ENCODE measurements around the gene MAP3K5. TPM values are rescaled to one million over a fixed set of nuclear protein-coding genes. Genes with fewer than 3 reads are reported as not detected.

The MAP3K5 gene
- total RNA-seq, 1 donor from 2014 or later, result 0.09 TPM

GRCh38 chr6:136798044-136798443 is 5.8 kb upstream of the MAP3K5 start:
- peaks cover 4% of the 10 kb centered on the region for H3K4me1 Mint-ChIP-seq
- no peaks in the 10 kb centered on the region for H3K36me3 Mint-ChIP-seq (ENCODE audit: low read depth)
- peaks cover 45% of the 10 kb centered on the region for H3K27me3 Mint-ChIP-seq (ENCODE audit: low read depth)
- DNase-seq (ENCODE audit: low read depth, low spot score), result no peak
- no peak overlapping the region for H3K4me3 Mint-ChIP-seq
- no peak overlapping the region for H3K27ac Mint-ChIP-seq (ENCODE audit: unreplicated experiment)
- TF ChIP-seq CTCF (conservative IDR thresholded peaks at IDR 0.05), result no peak
- peaks cover 12% of the 10 kb centered on the region for H3K9me3 Mint-ChIP-seq

- DNase-seq (ENCODE audit: low read depth, low spot score), result no peak
- peaks cover 60% of the 10 kb centered on the region for H3K27me3 Mint-ChIP-seq (ENCODE audit: low read depth)
- peaks cover 12% of the 10 kb centered on the region for H3K9me3 Mint-ChIP-seq
Measured at GRCh38 chr6:136795996-136796395, 3.7 kb upstream of the MAP3K5 start.

GRCh38 chr6:136795386-136795785 is 3.1 kb upstream of the MAP3K5 start:
- H3K27me3 Mint-ChIP-seq (ENCODE audit: low read depth), result peaks cover 66% of the 10 kb centered on the region
- no peak overlapping the region for H3K27ac Mint-ChIP-seq (ENCODE audit: unreplicated experiment)
- H3K4me3 Mint-ChIP-seq, result no peak overlapping the region
- no peak for TF ChIP-seq CTCF (conservative IDR thresholded peaks at IDR 0.05)
- DNase-seq (ENCODE audit: low read depth, low spot score), result no peak
- H3K9me3 Mint-ChIP-seq, result peaks cover 12% of the 10 kb centered on the region
- H3K36me3 Mint-ChIP-seq (ENCODE audit: low read depth), result no peaks in the 10 kb centered on the region
- peaks cover 11% of the 10 kb centered on the region for H3K4me1 Mint-ChIP-seq

More at GRCh38 chr6:136795996-136796395, 3.7 kb upstream of the MAP3K5 start:
- peaks cover 11% of the 10 kb centered on the region for H3K4me1 Mint-ChIP-seq
- no peak for TF ChIP-seq CTCF (conservative IDR thresholded peaks at IDR 0.05)
- H3K36me3 Mint-ChIP-seq (ENCODE audit: low read depth), result no peaks in the 10 kb centered on the region
- no peak overlapping the region for H3K27ac Mint-ChIP-seq (ENCODE audit: unreplicated experiment)
- no peak overlapping the region for H3K4me3 Mint-ChIP-seq

- no peak overlapping the region for H3K27ac Mint-ChIP-seq (ENCODE audit: unreplicated experiment)
- no peaks in the 10 kb centered on the region for H3K36me3 Mint-ChIP-seq (ENCODE audit: low read depth)
- H3K4me3 Mint-ChIP-seq, result peak overlapping the region; percentile 91
- peaks cover 81% of the 10 kb centered on the region for H3K27me3 Mint-ChIP-seq (ENCODE audit: low read depth)
- H3K9me3 Mint-ChIP-seq, result peaks cover 11% of the 10 kb centered on the region
- peaks cover 11% of the 10 kb centered on the region for H3K4me1 Mint-ChIP-seq
- no peak for TF ChIP-seq CTCF (conservative IDR thresholded peaks at IDR 0.05)
- DNase-seq (ENCODE audit: low read depth, low spot score), result no peak
Measured at GRCh38 chr6:136793363-136793762, 1.1 kb upstream of the MAP3K5 start.

- TF ChIP-seq CTCF (conservative IDR thresholded peaks at IDR 0.05), result no peak
- H3K36me3 Mint-ChIP-seq (ENCODE audit: low read depth), result no peaks in the 10 kb centered on the region
- H3K4me3 Mint-ChIP-seq, result no peak overlapping the region
- DNase-seq (ENCODE audit: low read depth, low spot score), result no peak
- H3K27ac Mint-ChIP-seq (ENCODE audit: unreplicated experiment), result no peak overlapping the region
- H3K27me3 Mint-ChIP-seq (ENCODE audit: low read depth), result peaks cover 84% of the 10 kb centered on the region
- peaks cover 11% of the 10 kb centered on the region for H3K4me1 Mint-ChIP-seq
- H3K9me3 Mint-ChIP-seq, result peaks cover 2% of the 10 kb centered on the region
Measured at GRCh38 chr6:136792095-136792409, 225 bp downstream of the MAP3K5 start.
